NCI-H2081 (cell line): ENCODE data around the gene GIMAP6.
"Not testable (repeated sequence)": the region's sequence is repeated elsewhere in the genome, so short reads cannot be mapped to it uniquely, and the experiment has no call there.

ENCODE experiments used
- DNase-seq, 2 experiments: peaks; one replicate each; lab custom pipeline; 2025; lab: John Stamatoyannopoulos, UW

GIMAP6 gene

DNA sequence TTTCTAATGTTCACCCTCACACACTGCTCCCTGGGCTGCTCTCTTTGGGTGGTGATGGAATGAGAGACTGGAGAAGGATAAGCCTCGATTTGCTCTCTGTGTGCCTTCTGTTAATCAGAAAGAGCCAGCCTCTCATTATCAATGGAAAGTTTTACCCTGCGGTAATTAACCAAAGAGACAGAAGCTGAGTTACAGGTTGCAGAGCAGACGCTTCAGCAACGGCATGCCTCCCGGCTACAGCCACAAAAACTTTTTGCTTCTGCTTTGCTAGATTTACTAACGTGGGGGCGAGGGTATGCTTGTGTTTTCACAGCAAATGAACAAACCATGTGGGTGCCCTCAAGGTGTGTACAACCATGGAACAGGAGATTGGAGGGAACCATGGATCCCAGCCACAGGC lies 47.0 kb downstream of the GIMAP6 start:
- no peak for DNase-seq

DNA sequence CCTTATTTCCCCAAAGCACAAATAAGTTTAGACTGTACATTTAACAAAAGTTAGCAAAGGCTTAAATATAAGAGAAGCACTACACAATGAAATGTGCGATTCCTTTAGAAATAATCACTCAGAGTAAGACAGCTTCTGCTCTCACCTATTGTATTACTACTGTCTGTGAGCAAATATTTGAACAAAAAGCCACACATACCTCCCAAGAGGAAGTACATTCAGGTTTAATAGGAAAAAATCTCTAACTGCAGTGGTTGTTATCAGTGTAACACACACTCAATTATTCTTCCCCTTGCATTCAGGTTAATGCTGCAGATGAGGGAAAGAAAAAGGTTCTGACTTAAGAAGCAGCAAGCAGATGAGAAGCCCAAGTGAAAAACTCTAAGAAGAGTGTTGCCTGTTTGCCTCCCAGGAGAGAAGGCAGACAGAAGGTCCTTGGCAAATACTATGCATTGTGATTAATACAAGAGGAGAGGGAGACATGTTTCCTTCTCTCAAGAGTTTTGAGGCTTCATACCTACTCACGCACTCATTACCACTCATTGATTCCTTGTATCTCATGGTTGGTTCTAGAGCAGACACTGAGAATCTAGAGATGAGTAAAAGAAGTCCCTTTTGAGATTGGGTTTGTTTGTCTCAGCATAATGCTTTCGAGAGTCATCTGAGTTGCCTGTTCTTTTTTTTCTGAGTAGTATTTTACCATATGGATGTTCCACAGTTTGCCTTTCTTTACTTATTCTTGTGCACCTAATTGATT lies 51.4 kb downstream of the GIMAP6 start:
- peak in 1 of 2 experiments; percentile 14 for DNase-seq

DNA sequence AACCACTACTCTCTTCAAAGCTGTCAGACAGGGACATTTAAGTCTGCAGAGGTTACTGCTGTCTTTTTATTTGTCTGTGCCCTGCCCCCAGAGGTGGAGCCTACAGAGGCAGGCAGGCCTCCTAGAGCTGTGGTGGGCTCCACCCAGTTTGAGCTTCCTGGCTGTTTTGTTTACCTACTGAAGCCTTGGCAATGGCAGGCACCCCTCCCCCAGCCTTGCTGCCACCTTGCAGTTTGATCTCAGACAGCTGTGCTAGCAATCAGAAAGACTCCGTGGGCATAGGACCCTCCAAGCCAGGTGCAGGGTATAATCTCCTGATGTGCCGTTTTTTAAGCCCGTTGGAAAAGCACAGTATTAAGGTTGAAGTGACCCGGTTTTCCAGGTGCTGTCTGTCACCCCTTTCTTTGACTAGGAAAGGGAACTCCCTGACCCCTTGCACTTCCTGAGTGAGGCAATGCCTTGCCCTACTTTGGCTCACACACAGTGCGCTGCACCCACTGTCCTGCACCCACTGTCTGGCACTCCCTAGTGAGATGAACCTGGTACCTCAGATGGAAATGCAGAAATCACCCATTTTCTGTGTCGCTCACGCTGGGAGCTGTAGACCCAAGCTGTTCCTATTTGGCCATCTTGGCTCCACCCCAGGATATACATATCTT lies 52.1 kb downstream of the GIMAP6 start:
- not testable (repeated sequence) for DNase-seq
